HepG2 (cell line): ENCODE results near the gene KLHL11.

Experiments
- ATF2 ChIP-seq: sonication (generic); formaldehyde crosslinking; IDR thresholded peaks from 2 replicates; pipeline ENCODE4 v1.4.0; 2020; ENCODE audit warnings: missing genetic modification reagents
- FOXK2 ChIP-seq: fragments of 450-650 bp; IDR thresholded peaks from 2 replicates; pipeline ENCODE4 v1.6.1; 2016
- HMG20A ChIP-seq: IDR thresholded peaks from 2 replicates; pipeline ENCODE4 v1.6.1; 2016; ENCODE audit warnings: borderline replicate concordance
- RBFOX2 ChIP-seq: fragments of 200-400 bp; formaldehyde crosslinking; IDR thresholded peaks from 2 replicates; pipeline ENCODE4 v1.6.1; 2017; ENCODE audit warnings: low read depth, mild to moderate bottlenecking, low read length
- ZKSCAN5 ChIP-seq: sonication (generic); formaldehyde crosslinking; IDR thresholded peaks from 2 replicates; pipeline ENCODE4 v1.5.1; 2020; ENCODE audit warnings: mild to moderate bottlenecking, missing genetic modification reagents

GRCh38 chr17:41813699-41814124 lies 51.5 kb downstream of the KLHL11 start:
- TF ChIP-seq ATF2 (CRISPR knock-in tag) (no peak), FOXK2 (no peak), HMG20A (CRISPR knock-in tag) (no peak), ZKSCAN5 (CRISPR knock-in tag) (no peak), RBFOX2 (no peak)
